ENCODE measurements around the gene OPCML. TPM values are rescaled to one million over a fixed set of nuclear protein-coding genes. Genes with fewer than 3 reads are reported as not detected.

OPCML gene
- total and polyA plus RNA-seq, 4 donors: under 0.01 to 0.01 TPM; not detected in 2

- WGBS: 90% methylated on average over 4 of the region's 4 CpGs
- H3K27me3 ChIP-seq (ENCODE audit: control insufficient read depth in 4 of 4, insufficient read depth in 4 of 4, low read length in 3 of 4): no peaks in the 10 kb centered on the region
- H3K27ac ChIP-seq (ENCODE audit: low read depth in 1 of 2, low read length in 2 of 2): no peak overlapping the region
- no peak for DNase-seq (ENCODE audit: low spot score)
- no peak overlapping the region for H3K4me3 ChIP-seq (ENCODE audit: low read depth in 1 of 3, low read length in 3 of 3)
- peaks cover 0 to 18% (median 7%) of the 10 kb centered on the region in 4 donors for H3K4me1 ChIP-seq (ENCODE audit: control insufficient read depth in 4 of 4, insufficient read depth in 4 of 4, low read length in 3 of 4)
- H3K36me3 ChIP-seq (ENCODE audit: control insufficient read depth in 4 of 4, insufficient read depth in 3 of 4, low read depth in 1 of 4, low read length in 3 of 4): no peaks in the 10 kb centered on the region
- H3K9me3 ChIP-seq (ENCODE audit: control insufficient read depth in 4 of 4, low read length in 3 of 4): no peaks in the 10 kb centered on the region
- TF ChIP-seq FOXA1 (IDR thresholded peaks at IDR 0.05) (no peak), FOXA2 (IDR thresholded peaks at IDR 0.05) (no peak), REST (IDR thresholded peaks at IDR 0.05) (no peak), GABPA (IDR thresholded peaks at IDR 0.05 in 1 of 2, conservative IDR thresholded peaks at IDR 0.05 in 1 of 2) (no peak), JUND (IDR thresholded peaks at IDR 0.05) (no peak), MAX (IDR thresholded peaks at IDR 0.05) (no peak), ZBTB33 (IDR thresholded peaks at IDR 0.05) (no peak), YY1 (IDR thresholded peaks at IDR 0.05) (no peak), CTCF (IDR thresholded peaks at IDR 0.05; ENCODE audit: low read depth, low read length, missing input control) (no peak), SP1 (IDR thresholded peaks at IDR 0.05) (no peak), RXRA (IDR thresholded peaks at IDR 0.05) (no peak), HNF4G (IDR thresholded peaks at IDR 0.05) (no peak), TAF1 (conservative IDR thresholded peaks at IDR 0.05) (no peak), EGR1 (IDR thresholded peaks at IDR 0.05; ENCODE audit: low read depth in 2 of 2) (no peak), NR2F2 (IDR thresholded peaks at IDR 0.05) (no peak), RAD21 (IDR thresholded peaks at IDR 0.05) (no peak)
- no peak overlapping the region for H3K9ac ChIP-seq (ENCODE audit: low read depth in 1 of 2, low read length in 2 of 2)
Measured at GRCh38 chr11:132714859-132715440, 817.4 kb downstream of the OPCML start.

GRCh38 chr11:132712466-132712865, 819.8 kb downstream of the OPCML start:
- no peak for DNase-seq (ENCODE audit: low spot score)
- Histone ChIP-seq H3K9me3 (ENCODE audit: control insufficient read depth in 4 of 4, low read length in 3 of 4) (no peaks in the 10 kb centered on the region), H3K36me3 (ENCODE audit: control insufficient read depth in 4 of 4, insufficient read depth in 3 of 4, low read depth in 1 of 4, low read length in 3 of 4) (no peaks in the 10 kb centered on the region), H3K4me3 (ENCODE audit: low read depth in 1 of 3, low read length in 3 of 3) (no peak overlapping the region), H3K27me3 (ENCODE audit: control insufficient read depth in 4 of 4, insufficient read depth in 4 of 4, low read length in 3 of 4) (no peaks in the 10 kb centered on the region), H3K27ac (ENCODE audit: low read depth in 1 of 2, low read length in 2 of 2) (no peak overlapping the region), H3K9ac (ENCODE audit: low read depth in 1 of 2, low read length in 2 of 2) (no peak overlapping the region), H3K4me1 (ENCODE audit: control insufficient read depth in 4 of 4, insufficient read depth in 4 of 4, low read length in 3 of 4) (peaks cover 0 to 13% (median 7%) of the 10 kb centered on the region in 4 donors)
- no peak for TF ChIP-seq ZBTB33 (IDR thresholded peaks at IDR 0.05)
- 87% methylated on average over 15 of the region's 15 CpGs for WGBS
